ENCODE measurements around the gene SPAG7. TPM values are rescaled to one million over a fixed set of nuclear protein-coding genes. Genes with fewer than 3 reads are reported as not detected.
A peak's percentile ranks its signal among the peaks of the same experiment; 100 is the strongest.

The SPAG7 gene
- total RNA-seq, 2 experiments from 2014 or later = 62.7 to 62.9 TPM

DNA sequence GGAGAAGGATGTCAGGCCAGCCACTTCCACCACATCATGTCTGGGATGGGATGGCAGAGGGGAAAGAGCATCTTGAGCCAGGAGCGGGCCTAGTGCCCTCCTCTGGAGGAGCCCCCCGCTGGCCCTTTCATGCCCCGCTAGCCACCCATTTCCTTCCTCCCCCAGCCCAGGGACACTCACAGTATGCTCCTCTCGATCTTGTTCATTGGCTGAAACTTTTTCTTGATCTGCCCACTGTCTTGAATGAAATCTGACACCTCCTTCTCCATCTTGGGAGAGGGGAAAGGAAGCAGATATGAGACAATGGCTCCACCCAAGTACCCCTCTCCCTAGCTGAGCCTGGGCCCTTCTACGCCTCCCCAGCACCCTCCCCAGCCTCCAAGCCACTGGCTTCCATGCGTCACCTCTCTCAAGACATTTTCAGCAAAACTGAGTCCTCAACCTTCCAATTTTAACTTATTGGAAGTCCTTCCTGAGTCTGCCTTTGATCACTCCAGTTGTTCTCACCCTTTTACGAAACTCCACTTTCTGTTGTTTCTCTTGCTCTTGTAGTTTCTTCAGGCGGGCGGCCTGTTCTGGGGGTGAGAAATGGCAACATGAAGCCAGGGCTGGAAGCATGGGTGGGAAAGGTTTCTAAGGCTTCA lies 7.2 kb downstream of the SPAG7 start:
- DNase-seq (no peak), ATAC-seq (no peak)
- ChIA-PET CTCF (no interaction called here), POLR2A (interaction anchor here (0.8 to 5.5 kb wide), 3 partner anchors 9 to 26 kb away, joined by 3 to 46 read pairs (median 11); partner anchors contain the start of genes ENO3 and PFN1)
- intact Hi-C loops (cut with micrococcal nuclease) = no loop called here
- Mint-ChIP-seq H3K9me3 (peaks cover 2% of the 10 kb centered on the region), H3K27me3 (no peaks in the 10 kb centered on the region), H3K4me3 (no peak overlapping the region), H3K36me3 (ENCODE audit: low read depth) (peaks cover 8% of the 10 kb centered on the region), H3K4me1 (ENCODE audit: low read depth) (peaks cover 9% of the 10 kb centered on the region), H3K27ac (no peak overlapping the region)
- TF ChIP-seq, protein P1, sequence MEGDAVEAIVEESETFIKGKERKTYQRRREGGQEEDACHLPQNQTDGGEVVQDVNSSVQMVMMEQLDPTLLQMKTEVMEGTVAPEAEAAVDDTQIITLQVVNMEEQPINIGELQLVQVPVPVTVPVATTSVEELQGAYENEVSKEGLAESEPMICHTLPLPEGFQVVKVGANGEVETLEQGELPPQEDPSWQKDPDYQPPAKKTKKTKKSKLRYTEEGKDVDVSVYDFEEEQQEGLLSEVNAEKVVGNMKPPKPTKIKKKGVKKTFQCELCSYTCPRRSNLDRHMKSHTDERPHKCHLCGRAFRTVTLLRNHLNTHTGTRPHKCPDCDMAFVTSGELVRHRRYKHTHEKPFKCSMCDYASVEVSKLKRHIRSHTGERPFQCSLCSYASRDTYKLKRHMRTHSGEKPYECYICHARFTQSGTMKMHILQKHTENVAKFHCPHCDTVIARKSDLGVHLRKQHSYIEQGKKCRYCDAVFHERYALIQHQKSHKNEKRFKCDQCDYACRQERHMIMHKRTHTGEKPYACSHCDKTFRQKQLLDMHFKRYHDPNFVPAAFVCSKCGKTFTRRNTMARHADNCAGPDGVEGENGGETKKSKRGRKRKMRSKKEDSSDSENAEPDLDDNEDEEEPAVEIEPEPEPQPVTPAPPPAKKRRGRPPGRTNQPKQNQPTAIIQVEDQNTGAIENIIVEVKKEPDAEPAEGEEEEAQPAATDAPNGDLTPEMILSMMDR (IDR thresholded peaks at IDR 0.05) = no peak

DNA sequence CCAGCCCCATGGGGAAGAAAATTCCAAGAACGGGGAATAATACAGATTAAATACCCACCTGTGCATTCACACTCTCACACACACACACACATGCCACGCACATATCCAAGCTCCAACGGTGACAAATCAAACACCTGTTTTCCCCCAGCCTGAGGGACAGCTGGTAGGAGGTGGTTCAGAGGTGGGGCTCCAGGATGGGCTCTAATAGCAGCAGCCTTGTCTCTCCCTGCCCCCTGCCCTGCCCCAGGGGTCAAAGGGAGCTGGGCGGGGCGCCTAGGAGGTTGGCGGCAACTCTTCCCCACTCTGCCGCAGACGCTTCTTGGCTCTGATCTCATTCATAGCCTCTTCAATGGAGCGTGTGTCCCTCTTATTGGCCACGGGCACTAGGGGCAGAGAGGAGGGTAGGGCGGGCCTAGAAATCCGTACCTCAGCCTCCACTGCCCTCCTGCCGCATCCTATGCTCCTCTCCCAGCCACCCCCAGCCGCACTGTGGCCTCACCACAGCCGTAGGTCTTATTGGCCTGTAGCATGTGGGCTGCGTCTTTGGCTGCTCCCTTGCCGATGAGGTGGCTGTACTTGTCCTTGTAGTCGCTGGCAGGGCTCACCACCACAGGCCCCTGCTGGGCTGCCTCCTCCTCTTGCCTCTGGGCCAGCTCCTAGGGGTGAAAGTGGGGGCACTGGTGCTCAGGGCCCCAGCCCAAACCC lies 8.2 kb downstream of the SPAG7 start:
- no peak overlapping the region for H3K4me3 Mint-ChIP-seq
- no peaks in the 10 kb centered on the region for H3K9me3 Mint-ChIP-seq
- no peak for ATAC-seq
- H3K36me3 Mint-ChIP-seq (ENCODE audit: low read depth) = peaks cover 1% of the 10 kb centered on the region
- peaks cover 6% of the 10 kb centered on the region for H3K4me1 Mint-ChIP-seq (ENCODE audit: low read depth)
- no peak overlapping the region for H3K27ac Mint-ChIP-seq
- TF ChIP-seq, protein P1 (IDR thresholded peaks at IDR 0.05) = no peak
- POLR2A ChIA-PET = interaction anchor here (0.8 to 5.5 kb wide), 3 partner anchors 8 to 25 kb away, joined by 3 to 46 read pairs (median 11); partner anchors contain the start of genes ENO3 and PFN1
- no peaks in the 10 kb centered on the region for H3K27me3 Mint-ChIP-seq
- CTCF ChIA-PET = interaction anchor here (1.4 kb wide), 1 partner anchor 21 kb away, joined by 3 read pairs; no protein-coding TSS in a partner anchor
- intact Hi-C loops (cut with micrococcal nuclease) = no loop called here
- DNase-seq = no peak

DNA sequence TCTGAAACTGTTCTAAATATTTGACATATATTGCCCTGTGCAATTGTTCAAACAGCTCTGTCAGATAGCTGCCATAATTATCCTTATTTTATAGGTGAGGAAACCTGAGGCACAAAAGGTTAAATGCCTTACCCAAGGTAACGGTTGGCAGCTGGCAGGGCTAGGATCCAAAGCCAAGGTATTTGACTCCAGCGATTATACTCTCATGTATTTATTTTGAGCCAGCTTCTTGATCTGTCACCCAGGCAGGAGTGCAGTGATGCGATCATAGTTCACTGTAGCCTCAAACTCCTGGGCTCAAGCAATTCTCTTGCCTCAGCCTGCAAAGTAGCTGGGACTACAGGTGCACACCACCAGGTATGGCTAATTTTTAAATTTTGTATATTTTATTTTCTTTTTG lies 9.5 kb downstream of the SPAG7 start:
- CTCF ChIA-PET = interaction anchor here (1.4 kb wide), 1 partner anchor 22 kb away, joined by 3 read pairs; no protein-coding TSS in a partner anchor
- ATAC-seq (no peak), DNase-seq (no peak)
- H3K27me3 Mint-ChIP-seq = no peaks in the 10 kb centered on the region
- TF ChIP-seq, protein P1 (IDR thresholded peaks at IDR 0.05) = no peak
- peaks cover 1% of the 10 kb centered on the region for H3K36me3 Mint-ChIP-seq (ENCODE audit: low read depth)
- POLR2A ChIA-PET = interaction anchor here (1.1 to 20.8 kb wide), 4 partner anchors 10 to 49 kb away, joined by 3 to 627 read pairs (median 25); partner anchors contain the start of genes PFN1, RNF167, SLC25A11 and SPAG7
- H3K4me3 Mint-ChIP-seq = no peak overlapping the region
- intact Hi-C loops (cut with micrococcal nuclease) = no loop called here
- no peaks in the 10 kb centered on the region for H3K9me3 Mint-ChIP-seq
- no peak overlapping the region for H3K27ac Mint-ChIP-seq
- peaks cover 5% of the 10 kb centered on the region for H3K4me1 Mint-ChIP-seq (ENCODE audit: low read depth)

DNA sequence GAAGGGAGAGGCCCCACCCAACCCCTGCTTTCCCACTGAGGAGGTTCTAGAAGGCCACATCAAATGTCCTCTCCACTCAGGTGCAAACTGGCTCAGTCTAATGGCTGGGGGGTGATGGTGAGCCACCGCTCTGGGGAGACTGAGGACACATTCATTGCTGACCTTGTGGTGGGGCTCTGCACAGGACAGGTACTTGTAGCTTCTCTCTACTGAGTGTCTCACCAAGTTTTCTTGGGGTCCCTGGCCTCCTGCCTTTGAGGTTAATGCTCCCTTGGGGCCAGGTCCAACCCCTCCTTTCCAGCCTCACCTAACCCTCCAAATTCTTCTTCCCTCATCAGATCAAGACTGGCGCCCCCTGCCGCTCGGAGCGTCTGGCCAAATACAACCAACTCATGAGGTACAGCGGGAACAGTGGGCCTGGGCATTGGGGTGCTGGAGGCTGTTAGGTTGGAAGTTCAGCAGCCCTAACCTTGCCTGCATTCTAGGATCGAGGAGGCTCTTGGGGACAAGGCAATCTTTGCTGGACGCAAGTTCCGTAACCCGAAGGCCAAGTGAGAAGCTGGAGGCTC lies 11.0 kb downstream of the SPAG7 start:
- peak; percentile 71 for DNase-seq
- CTCF ChIA-PET = interaction anchor here (0.9 to 1.6 kb wide), 6 partner anchors 9 to 105 kb away, joined by 3 to 9 read pairs (median 4); partner anchors contain the start of gene SPAG7
- peaks cover 8% of the 10 kb centered on the region for H3K4me1 Mint-ChIP-seq (ENCODE audit: low read depth)
- peak; percentile 37 for ATAC-seq
- H3K9me3 Mint-ChIP-seq = no peaks in the 10 kb centered on the region
- intact Hi-C loops (cut with micrococcal nuclease) = no loop called here
- H3K4me3 Mint-ChIP-seq = no peak overlapping the region
- no peak overlapping the region for H3K27ac Mint-ChIP-seq
- TF ChIP-seq, protein P1 (IDR thresholded peaks at IDR 0.05) = peak; percentile 36
- H3K36me3 Mint-ChIP-seq (ENCODE audit: low read depth) = peaks cover 3% of the 10 kb centered on the region
- no peaks in the 10 kb centered on the region for H3K27me3 Mint-ChIP-seq
- POLR2A ChIA-PET = interaction anchor here (1.3 to 20.8 kb wide), 3 partner anchors 10 to 48 kb away, joined by 3 to 627 read pairs (median 46); partner anchors contain the start of genes PFN1 and SPAG7
